AG09319 (cell line): ENCODE results near the gene AP3D1.

ENCODE experiments used
- DNase-seq: peaks from one replicate; pipeline ENCODE4 v3.0.0-alpha.2; 2010; ENCODE audit warnings: low read depth; ENCODE audit errors: extremely low read depth
- CTCF ChIP-seq: IDR thresholded peaks from 2 replicates; pipeline ENCODE4 v1.5.1; 2011; ENCODE audit warnings: low read depth, mild to moderate bottlenecking, inconsistent platforms, low read length, moderate library complexity

AP3D1 gene

GRCh38 chr19:2180881-2181632, 29.7 kb upstream of the AP3D1 start:
- no peak for TF ChIP-seq CTCF
- no peak for DNase-seq

- no peak for TF ChIP-seq CTCF
Measured at GRCh38 chr19:2180114-2180513, 28.7 kb upstream of the AP3D1 start.

GRCh38 chr19:2179095-2179494, 27.7 kb upstream of the AP3D1 start:
- no peak for DNase-seq
- TF ChIP-seq CTCF = no peak

More at GRCh38 chr19:2180114-2180513, 28.7 kb upstream of the AP3D1 start:
- no peak for DNase-seq

GRCh38 chr19:2176337-2176994, 25.1 kb upstream of the AP3D1 start:
- no peak for TF ChIP-seq CTCF
- no peak for DNase-seq

GRCh38 chr19:2175742-2176141, 24.4 kb upstream of the AP3D1 start:
- no peak for TF ChIP-seq CTCF

GRCh38 chr19:2173767-2174577, 22.6 kb upstream of the AP3D1 start:
- no peak for TF ChIP-seq CTCF
- DNase-seq = no peak

More at GRCh38 chr19:2175742-2176141, 24.4 kb upstream of the AP3D1 start:
- no peak for DNase-seq

GRCh38 chr19:2173388-2173766, 22.0 kb upstream of the AP3D1 start:
- no peak for DNase-seq
- no peak for TF ChIP-seq CTCF
